HEK293 (cell line): Measurements from ENCODE around the gene FAM47A.

Experiments
- CTCF ChIA-PET: fragments of 350-600 bp; formaldehyde crosslinking; extraction: SDS; loops from one replicate; lab custom pipeline; 2021; ENCODE audit warnings: antibody characterized with exemption; lab: Yijun Ruan, JAX
- POLR2A ChIA-PET: fragments of 300-600 bp; formaldehyde crosslinking; extraction: SDS; loops from one replicate; lab custom pipeline; 2020; ENCODE audit warnings: antibody characterized with exemption, inconsistent platforms; lab: Yijun Ruan, JAX
- H3K27ac ChIP-seq: fragments of 200-500 bp; sonication (Bioruptor generic); 2 replicates; pipeline ENCODE4 v1.5.1; 2014; ENCODE audit warnings: low read depth, low read length, control low read depth, inconsistent platforms; ENCODE audit errors: extremely low read depth
- H3K36me3 ChIP-seq, 2 experiments: fragments of 200-500 bp in 1 of 2; sonication (Bioruptor generic) in 1 of 2; 1 replicate in 1 of 2; 2 replicates in 1 of 2; pipeline ENCODE4 v1.5.1; 2014 to 2017; ENCODE audit warnings: inconsistent platforms in 2 of 2, low read length in 2 of 2; ENCODE audit not compliant: control insufficient read depth in 2 of 2, insufficient read depth in 1 of 2
- H3K4me1 ChIP-seq: fragments of 200-500 bp; sonication (Bioruptor generic); 2 replicates; pipeline ENCODE4 v1.5.1; 2014; ENCODE audit warnings: mild to moderate bottlenecking, low read length, inconsistent platforms; ENCODE audit not compliant: control insufficient read depth, insufficient read depth
- H3K4me3 ChIP-seq: 2 replicates; pipeline ENCODE4 v1.5.1; 2011; ENCODE audit warnings: low read depth, mild to moderate bottlenecking, control low read depth, low read length, moderate library complexity
- H3K9me3 ChIP-seq: fragments of 200-500 bp; sonication (Bioruptor generic); 2 replicates; pipeline ENCODE4 v1.5.1; 2014; ENCODE audit warnings: low read depth, low read length, inconsistent platforms; ENCODE audit not compliant: control insufficient read depth, insufficient read depth
- AEBP2 ChIP-seq: fragments of 450-650 bp; formaldehyde crosslinking; IDR thresholded peaks from 2 replicates; pipeline ENCODE4 v1.5.1; 2016; ENCODE audit warnings: missing biosample characterization, missing genetic modification characterization, borderline replicate concordance
- BCL11A ChIP-seq: fragments of 450-650 bp; formaldehyde crosslinking; IDR thresholded peaks from 2 replicates; pipeline ENCODE4 v1.5.1; 2016; ENCODE audit warnings: low read depth, missing biosample characterization, missing genetic modification characterization
- EGR2 ChIP-seq: fragments of 450-650 bp; formaldehyde crosslinking; IDR thresholded peaks from 2 replicates; pipeline ENCODE4 v1.5.1; 2016; ENCODE audit warnings: low read depth, missing biosample characterization, missing genetic modification characterization
- KLF10 ChIP-seq: fragments of 450-650 bp; IDR thresholded peaks from 2 replicates; pipeline ENCODE4 v1.5.1; 2018; ENCODE audit warnings: missing biosample characterization, mild to moderate bottlenecking, missing genetic modification characterization
- OVOL3 ChIP-seq: fragments of 450-650 bp; formaldehyde crosslinking; IDR thresholded peaks from 2 replicates; pipeline ENCODE4 v1.5.1; 2016; ENCODE audit warnings: missing biosample characterization, missing genetic modification characterization
- ZBTB8A ChIP-seq: fragments of 450-650 bp; formaldehyde crosslinking; IDR thresholded peaks from 2 replicates; pipeline ENCODE4 v1.5.1; 2016; ENCODE audit warnings: missing biosample characterization, missing genetic modification characterization
- ZNF138 ChIP-seq: fragments of 450-650 bp; formaldehyde crosslinking; IDR thresholded peaks from 2 replicates; pipeline ENCODE4 v1.5.1; 2016; ENCODE audit warnings: missing biosample characterization, missing genetic modification characterization, borderline replicate concordance
- ZNF148 ChIP-seq: fragments of 450-650 bp; formaldehyde crosslinking; IDR thresholded peaks from 2 replicates; pipeline ENCODE4 v1.5.0; 2017; ENCODE audit warnings: missing biosample characterization, missing genetic modification characterization, borderline replicate concordance
- ZNF18 ChIP-seq: fragments of 450-650 bp; formaldehyde crosslinking; IDR thresholded peaks from 2 replicates; pipeline ENCODE4 v1.5.1; 2016; ENCODE audit warnings: missing biosample characterization, missing genetic modification characterization
- ZNF223 ChIP-seq: fragments of 450-650 bp; formaldehyde crosslinking; IDR thresholded peaks from 2 replicates; pipeline ENCODE4 v1.5.1; 2016; ENCODE audit warnings: missing biosample characterization, missing genetic modification characterization
- ZNF292 ChIP-seq: fragments of 450-650 bp; formaldehyde crosslinking; IDR thresholded peaks from 2 replicates; pipeline ENCODE4 v1.5.1; 2016; ENCODE audit warnings: low read depth, missing biosample characterization, missing genetic modification characterization, borderline replicate concordance
- ZNF354C ChIP-seq: fragments of 450-650 bp; formaldehyde crosslinking; IDR thresholded peaks from 2 replicates; pipeline ENCODE4 v1.5.1; 2016; ENCODE audit warnings: missing biosample characterization, missing genetic modification characterization, low read depth, borderline replicate concordance
- ZNF549 ChIP-seq: fragments of 450-650 bp; IDR thresholded peaks from 2 replicates; pipeline ENCODE4 v1.5.1; 2018; ENCODE audit warnings: missing biosample characterization, missing genetic modification characterization, mild to moderate bottlenecking, inconsistent platforms, moderate library complexity
- ZNF692 ChIP-seq: fragments of 450-650 bp; formaldehyde crosslinking; IDR thresholded peaks from 2 replicates; pipeline ENCODE4 v1.5.1; 2016; ENCODE audit warnings: missing biosample characterization, missing genetic modification characterization
- ZNF768 ChIP-seq: fragments of 450-650 bp; formaldehyde crosslinking; IDR thresholded peaks from 2 replicates; pipeline ENCODE4 v1.5.1; 2018; ENCODE audit warnings: missing biosample characterization, mild to moderate bottlenecking, missing genetic modification characterization
- ZNF837 ChIP-seq: fragments of 450-650 bp; formaldehyde crosslinking; IDR thresholded peaks from 2 replicates; pipeline ENCODE4 v1.5.1; 2016; ENCODE audit warnings: missing biosample characterization, missing genetic modification characterization
- TF ChIP-seq, protein P1 (sequence below): fragments of 450-650 bp; IDR thresholded peaks from 2 replicates; pipeline ENCODE4 v1.5.1; 2018; ENCODE audit warnings: missing biosample characterization, missing genetic modification characterization
- TF ChIP-seq, protein P2 (sequence below): fragments of 450-650 bp; formaldehyde crosslinking; IDR thresholded peaks from 2 replicates; pipeline ENCODE4 v1.5.1; 2016; ENCODE audit warnings: missing biosample characterization, missing genetic modification characterization

Gene FAM47A

GRCh38 chrX:34132028-34132427, at the start of gene FAM47A:
FAM47A (minus strand) TSS chrX:34132314; CDS start chrX:34132278, 36 bp downstream.
- H3K4me3 ChIP-seq = no peak within 1 kb of the TSS
- no peak for TF ChIP-seq ZNF223
- no peak for TF ChIP-seq ZNF549 (tag by site-specific recombination)
- TF ChIP-seq KLF10 (tag by site-specific recombination) = no peak
- H3K4me1 ChIP-seq = no peaks in the 10 kb centered on the region
- no peak within 1 kb of the TSS for H3K27ac ChIP-seq
- POLR2A ChIA-PET = no interaction called here
- no peaks in the 10 kb centered on the region; the same call in 1 of the 2 replicates for H3K9me3 ChIP-seq
- CTCF ChIA-PET = no interaction called here
- no peaks in the 10 kb centered on the region for H3K36me3 ChIP-seq

GRCh38 chrX:34147345-34147744, 15.2 kb upstream of the FAM47A start:
- Histone ChIP-seq H3K4me3 (no peak overlapping the region), H3K4me1 (no peaks in the 10 kb centered on the region), H3K9me3 (no peaks in the 10 kb centered on the region), H3K27ac (no peak overlapping the region), H3K36me3 (no peaks in the 10 kb centered on the region)
- ChIA-PET POLR2A (no interaction called here), CTCF (no interaction called here)
- TF ChIP-seq OVOL3 (tag by site-specific recombination) = no peak
- no peak for TF ChIP-seq ZNF837 (tag by site-specific recombination)
- TF ChIP-seq ZNF354C (tag by site-specific recombination) = no peak
- no peak for TF ChIP-seq EGR2 (tag by site-specific recombination)
- TF ChIP-seq AEBP2 (tag by site-specific recombination) = no peak

DNA sequence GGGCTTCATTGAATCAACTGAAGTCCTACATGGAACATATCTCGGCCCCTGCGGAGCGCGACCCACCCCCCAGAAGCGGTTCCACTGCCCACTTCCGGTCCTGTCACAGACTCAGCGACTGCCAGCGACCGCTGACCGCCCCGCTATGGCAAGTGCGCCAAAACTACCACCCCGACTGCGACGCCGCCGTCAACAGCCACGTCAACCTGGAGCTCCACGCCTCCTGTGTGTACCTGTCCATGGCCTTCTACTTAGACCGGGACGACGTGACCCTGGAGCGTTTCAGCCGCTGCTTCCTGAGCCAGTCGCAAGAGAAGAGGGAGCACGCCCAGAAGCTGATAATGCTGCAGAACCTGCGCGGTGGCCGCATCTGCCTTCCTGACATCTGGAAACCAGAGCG, 14.8 kb upstream of the FAM47A start:
- TF ChIP-seq, protein P1, sequence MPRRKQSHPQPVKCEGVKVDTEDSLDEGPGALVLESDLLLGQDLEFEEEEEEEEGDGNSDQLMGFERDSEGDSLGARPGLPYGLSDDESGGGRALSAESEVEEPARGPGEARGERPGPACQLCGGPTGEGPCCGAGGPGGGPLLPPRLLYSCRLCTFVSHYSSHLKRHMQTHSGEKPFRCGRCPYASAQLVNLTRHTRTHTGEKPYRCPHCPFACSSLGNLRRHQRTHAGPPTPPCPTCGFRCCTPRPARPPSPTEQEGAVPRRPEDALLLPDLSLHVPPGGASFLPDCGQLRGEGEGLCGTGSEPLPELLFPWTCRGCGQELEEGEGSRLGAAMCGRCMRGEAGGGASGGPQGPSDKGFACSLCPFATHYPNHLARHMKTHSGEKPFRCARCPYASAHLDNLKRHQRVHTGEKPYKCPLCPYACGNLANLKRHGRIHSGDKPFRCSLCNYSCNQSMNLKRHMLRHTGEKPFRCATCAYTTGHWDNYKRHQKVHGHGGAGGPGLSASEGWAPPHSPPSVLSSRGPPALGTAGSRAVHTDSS (tag by site-specific recombination) = no peak
- TF ChIP-seq ZBTB8A (no peak), ZNF18 (tag by site-specific recombination) (no peak), ZNF768 (tag by site-specific recombination) (no peak), ZNF148 (tag by site-specific recombination) (no peak), ZNF292 (tag by site-specific recombination) (no peak), BCL11A (tag by site-specific recombination) (no peak), ZNF692 (no peak), ZNF138 (tag by site-specific recombination) (no peak)
- TF ChIP-seq, protein P2, sequence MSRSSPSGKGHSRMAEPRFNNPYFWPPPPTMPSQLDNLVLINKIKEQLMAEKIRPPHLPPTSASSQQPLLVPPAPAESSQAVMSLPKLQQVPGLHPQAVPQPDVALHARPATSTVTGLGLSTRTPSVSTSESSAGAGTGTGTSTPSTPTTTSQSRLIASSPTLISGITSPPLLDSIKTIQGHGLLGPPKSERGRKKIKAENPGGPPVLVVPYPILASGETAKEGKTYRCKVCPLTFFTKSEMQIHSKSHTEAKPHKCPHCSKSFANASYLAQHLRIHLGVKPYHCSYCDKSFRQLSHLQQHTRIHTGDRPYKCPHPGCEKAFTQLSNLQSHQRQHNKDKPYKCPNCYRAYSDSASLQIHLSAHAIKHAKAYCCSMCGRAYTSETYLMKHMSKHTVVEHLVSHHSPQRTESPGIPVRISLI (tag by site-specific recombination) = no peak
- Histone ChIP-seq H3K36me3 (no peaks in the 10 kb centered on the region), H3K27ac (no peak overlapping the region), H3K4me1 (no peaks in the 10 kb centered on the region), H3K9me3 (no peaks in the 10 kb centered on the region), H3K4me3 (no peak overlapping the region)
- POLR2A ChIA-PET = no interaction called here
- CTCF ChIA-PET = no interaction called here
